Tibial nerve (tissue), 4 donors: ENCODE results near the gene MUC5B.

Experiments used
- CTCF ChIP-seq, 5 experiments: fragments of 200-600 bp in 3 of 5; fragments of 450-650 bp in 2 of 5; sonication (generic) in 3 of 5; IDR thresholded peaks; one replicate each; pipeline ENCODE4 v1.5.1; 2016 to 2019; ENCODE audit warnings: antibody characterized with exemption in 5 of 5, mild to moderate bottlenecking in 3 of 5, moderate library complexity in 2 of 5
- EP300 ChIP-seq, 2 donors: sonication (generic); formaldehyde crosslinking; IDR thresholded peaks; one replicate each; pipeline ENCODE4 v1.6.1; 2017; ENCODE audit warnings: antibody characterized with exemption in 2 of 2, mild to moderate bottlenecking in 1 of 2

GRCh38 chr11:1252371-1253102 is 29.7 kb downstream of the MUC5B start:
- TF ChIP-seq CTCF (IDR thresholded peaks at IDR 0.05) = no peak
- no peak for TF ChIP-seq EP300 (IDR thresholded peaks at IDR 0.05)
